Activated CD4-positive, alpha-beta T cell treated with anti-CD3 and anti-CD28 coated beads, Interleukin-2, amount 10 ng/mL, durations not matched to agents 7 days and 5 days (primary cell): ENCODE data around the gene ZNF57. TPM values are rescaled to one million over a fixed set of nuclear protein-coding genes. Genes with fewer than 3 reads are reported as not detected.
"Not testable (repeated sequence)": the region's sequence is repeated elsewhere in the genome, so short reads cannot be mapped to it uniquely, and the experiment has no call there.

Experiments
- CTCF ChIA-PET: fragments of 350-600 bp; sonication (Branson Sonifier 250); formaldehyde crosslinking; loops from one replicate; lab custom pipeline; 2021; ENCODE audit warnings: antibody characterized with exemption; lab: Charles Lee
- POLR2A ChIA-PET: fragments of 350-600 bp; sonication (Branson Sonifier 250); formaldehyde crosslinking; loops from one replicate; lab custom pipeline; 2021; ENCODE audit warnings: antibody characterized with exemption; lab: Charles Lee
- DNase-seq: peaks from one replicate; pipeline ENCODE4 v3.0.0-alpha.2; 2020
- H3K27ac Mint-ChIP-seq: one replicate; pipeline ENCODE4 v1.8.0; 2021; ENCODE audit warnings: mild to moderate bottlenecking, moderate library complexity, mixed read lengths
- H3K27me3 Mint-ChIP-seq: one replicate; pipeline ENCODE4 v1.8.0; 2021; ENCODE audit warnings: mixed read lengths
- H3K36me3 Mint-ChIP-seq: one replicate; pipeline ENCODE4 v1.8.0; 2021; ENCODE audit warnings: low read depth, mixed read lengths
- H3K4me1 Mint-ChIP-seq: one replicate; pipeline ENCODE4 v1.8.0; 2021; ENCODE audit warnings: mixed read lengths
- H3K4me3 Mint-ChIP-seq: one replicate; pipeline ENCODE4 v1.8.0; 2021; ENCODE audit warnings: mild to moderate bottlenecking, moderate library complexity, mixed read lengths
- H3K9me3 Mint-ChIP-seq: one replicate; pipeline ENCODE4 v1.8.0; 2021; ENCODE audit warnings: mixed read lengths
- total RNA-seq, 2 experiments: library from RNA; stranded (reverse); gene quantifications; one replicate each; pipeline ENCODE4 v1.2.3, GENCODE V29; 2021

ZNF57 gene
- total RNA-seq, 2 experiments from 2014 or later, result 4.4 to 4.9 TPM

DNA sequence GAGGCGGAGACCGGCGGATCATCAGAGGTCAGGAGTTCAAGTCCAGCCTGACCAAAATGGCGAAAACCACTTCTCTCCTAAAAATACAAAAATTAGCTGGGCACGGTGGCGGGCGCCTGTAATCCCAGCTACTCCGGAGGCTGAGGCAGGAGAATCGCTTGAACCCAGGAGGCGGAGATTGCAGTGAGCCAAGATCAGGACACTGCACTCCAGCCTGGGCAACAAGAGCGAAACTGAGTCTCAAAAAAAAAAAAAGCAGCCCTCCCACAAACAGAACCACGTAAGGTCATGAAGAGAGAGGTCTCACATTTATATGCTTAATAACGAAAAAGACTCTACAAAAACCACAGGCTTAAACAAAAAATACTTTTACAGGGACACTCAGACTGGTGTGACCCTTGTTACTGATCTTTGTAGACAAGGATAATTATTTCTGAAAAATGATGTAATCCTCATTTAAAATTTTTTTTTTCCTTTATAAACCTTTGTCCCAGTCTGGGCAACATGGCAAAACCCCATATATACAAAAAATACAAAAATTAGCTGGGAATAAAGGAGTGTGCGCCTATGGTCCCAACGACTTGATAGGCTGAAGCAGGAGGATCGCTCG lies 45.0 kb downstream of the ZNF57 start:
- no peaks in the 10 kb centered on the region for H3K27me3 Mint-ChIP-seq
- ChIA-PET CTCF (interaction anchor here (0.9 kb wide), 1 partner anchor 158 kb away, joined by 3 read pairs; no protein-coding TSS in a partner anchor), POLR2A (no interaction called here)
- H3K9me3 Mint-ChIP-seq, result no peaks in the 10 kb centered on the region
- DNase-seq, result no peak
- H3K4me3 Mint-ChIP-seq, result peak overlapping the region; percentile 89
- H3K4me1 Mint-ChIP-seq, result peaks cover 37% of the 10 kb centered on the region
- H3K27ac Mint-ChIP-seq, result peak overlapping the region; percentile 99
- peaks cover 10% of the 10 kb centered on the region for H3K36me3 Mint-ChIP-seq

DNA sequence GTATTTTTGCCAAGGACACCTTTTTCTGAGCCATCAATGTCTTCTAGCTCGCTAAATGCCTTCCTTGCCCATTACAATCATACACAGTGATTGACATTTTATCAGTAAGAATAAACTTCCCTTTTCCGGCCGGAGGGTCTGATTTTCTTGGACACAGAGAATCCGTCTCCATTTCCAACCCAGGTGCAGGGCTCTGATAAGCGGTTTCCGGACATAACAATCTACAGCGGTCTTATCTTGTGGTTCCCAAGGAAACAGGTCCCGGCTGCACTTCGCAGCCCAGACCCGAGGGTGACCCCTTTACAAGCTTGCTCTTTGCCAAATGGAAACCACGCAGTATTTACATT lies 49.2 kb downstream of the ZNF57 start:
- CTCF ChIA-PET, result interaction anchor here (0.6 to 3.9 kb wide), 22 partner anchors 10 to 813 kb away, joined by 3 to 33 read pairs (median 4); partner anchors contain the start of genes MRPL54, THOP1, TLE6 and ZNF57
- DNase-seq, result no peak
- Mint-ChIP-seq H3K27me3 (no peaks in the 10 kb centered on the region), H3K4me1 (peaks cover 33% of the 10 kb centered on the region), H3K4me3 (peak overlapping the region; percentile 94), H3K27ac (peak overlapping the region; percentile 97), H3K9me3 (no peaks in the 10 kb centered on the region), H3K36me3 (peaks cover 10% of the 10 kb centered on the region)
- POLR2A ChIA-PET, result no interaction called here

DNA sequence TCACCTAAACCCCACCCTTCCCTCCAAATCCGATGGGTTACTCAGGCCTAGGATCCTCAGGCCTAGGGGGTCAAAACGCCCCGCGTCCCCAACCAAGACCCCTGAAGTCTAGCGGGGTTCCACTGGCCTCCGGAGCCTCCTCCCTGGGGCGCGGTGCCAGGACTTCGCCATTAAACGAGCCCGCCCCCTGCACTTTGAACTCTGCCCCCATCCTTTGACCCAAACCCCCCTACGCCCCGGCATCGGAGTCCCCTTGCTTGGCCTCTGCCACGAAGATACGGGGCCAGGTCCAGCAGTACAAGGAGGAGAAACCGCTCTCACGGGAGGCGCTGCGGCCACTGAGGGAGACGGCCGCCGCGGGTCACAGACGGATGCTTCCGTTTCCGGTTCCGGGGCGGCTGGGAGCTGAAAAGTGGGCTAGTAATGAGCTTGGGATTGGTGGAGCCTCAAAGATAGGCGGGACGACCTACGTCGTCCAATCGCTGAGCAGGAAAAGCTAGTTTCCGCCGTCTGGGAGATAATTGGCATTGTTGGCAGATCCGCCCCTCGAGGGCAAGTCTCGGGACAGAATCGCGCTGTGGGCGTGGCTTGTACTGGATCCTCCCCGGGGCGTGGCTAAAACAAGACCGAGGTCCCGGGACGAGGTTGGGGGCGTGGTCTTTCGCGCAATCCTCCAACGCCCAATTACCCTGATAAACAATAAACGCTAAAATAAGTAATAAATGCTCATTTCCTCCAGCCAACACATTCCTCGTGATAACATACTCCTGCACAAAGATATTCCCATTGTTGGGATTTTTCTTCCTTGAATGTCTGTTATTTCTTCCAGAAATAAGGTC lies 49.8 kb downstream of the ZNF57 start:
- no peaks in the 10 kb centered on the region for H3K27me3 Mint-ChIP-seq
- no peaks in the 10 kb centered on the region for H3K9me3 Mint-ChIP-seq
- CTCF ChIA-PET, result interaction anchor here (0.6 to 3.9 kb wide), 34 partner anchors 9 to 812 kb away, joined by 3 to 33 read pairs (median 4); partner anchors contain the start of genes MRPL54, THOP1, TLE6 and ZNF57
- peak overlapping the region; percentile 97 for H3K27ac Mint-ChIP-seq
- peak; percentile 100 for DNase-seq
- peak overlapping the region; percentile 94 for H3K4me3 Mint-ChIP-seq
- peaks cover 27% of the 10 kb centered on the region for H3K4me1 Mint-ChIP-seq
- POLR2A ChIA-PET, result no interaction called here
- peaks cover 10% of the 10 kb centered on the region for H3K36me3 Mint-ChIP-seq

DNA sequence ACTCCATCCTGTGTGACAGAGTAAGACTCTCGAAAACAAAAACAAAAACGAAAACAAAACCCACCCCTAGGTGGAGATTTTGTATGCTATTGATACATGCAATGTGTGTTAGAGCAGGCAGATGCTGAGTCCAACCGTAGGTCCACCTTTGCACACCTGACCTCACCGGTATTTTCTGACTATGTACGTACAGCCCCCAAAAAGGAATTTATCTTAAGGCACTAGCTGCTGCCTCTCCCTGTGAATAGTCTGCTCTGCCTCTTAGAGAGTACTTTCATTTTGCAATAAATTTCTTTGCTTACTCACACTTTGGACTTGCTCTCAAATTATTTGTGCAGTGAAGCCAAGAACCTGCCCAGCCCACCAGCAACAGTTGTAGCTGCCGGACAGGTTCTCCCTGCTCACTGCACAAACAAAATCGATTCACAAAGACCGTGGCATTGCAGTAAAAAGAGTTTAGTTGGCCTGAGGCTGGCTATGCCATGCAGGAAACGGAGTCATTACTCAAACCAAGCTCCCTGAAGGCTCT lies 52.3 kb downstream of the ZNF57 start:
- ChIA-PET CTCF (interaction anchor here (3.5 to 3.9 kb wide), 2 partner anchors 11 to 151 kb away, joined by 29 to 33 read pairs; no protein-coding TSS in a partner anchor), POLR2A (no interaction called here)
- Mint-ChIP-seq H3K4me3 (no peak overlapping the region), H3K27ac (no peak overlapping the region), H3K9me3 (no peaks in the 10 kb centered on the region), H3K4me1 (peaks cover 22% of the 10 kb centered on the region), H3K27me3 (no peaks in the 10 kb centered on the region), H3K36me3 (peaks cover 10% of the 10 kb centered on the region)
- DNase-seq, result no peak

DNA sequence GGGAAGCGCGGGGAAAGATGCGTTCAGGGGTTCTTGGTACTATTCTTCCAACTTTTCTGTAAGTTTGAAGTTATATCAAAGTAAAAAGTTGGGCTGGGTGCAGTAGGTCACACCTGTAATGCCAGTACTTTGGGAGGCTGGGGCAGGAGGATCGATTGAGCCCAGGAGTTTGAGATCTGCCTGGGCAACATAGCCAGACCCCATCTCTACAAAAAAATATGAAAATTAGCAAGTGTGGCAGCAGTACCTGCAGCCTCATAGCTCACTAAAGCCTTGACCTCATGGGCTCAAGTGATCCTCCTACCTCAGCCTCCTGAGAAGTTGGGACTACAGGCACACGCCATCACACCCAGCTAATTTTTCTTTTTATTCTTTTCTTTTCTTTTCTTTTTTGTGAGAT lies 56.4 kb downstream of the ZNF57 start:
- CTCF ChIA-PET, result interaction anchor here (1.6 to 3.6 kb wide), 2 partner anchors 147 to 150 kb away, joined by 3 to 15 read pairs; no protein-coding TSS in a partner anchor
- POLR2A ChIA-PET, result no interaction called here
- Mint-ChIP-seq H3K4me1 (peaks cover 3% of the 10 kb centered on the region), H3K27me3 (no peaks in the 10 kb centered on the region), H3K36me3 (no peaks in the 10 kb centered on the region), H3K9me3 (no peaks in the 10 kb centered on the region), H3K27ac (no peak overlapping the region), H3K4me3 (no peak overlapping the region)
- DNase-seq, result no peak

DNA sequence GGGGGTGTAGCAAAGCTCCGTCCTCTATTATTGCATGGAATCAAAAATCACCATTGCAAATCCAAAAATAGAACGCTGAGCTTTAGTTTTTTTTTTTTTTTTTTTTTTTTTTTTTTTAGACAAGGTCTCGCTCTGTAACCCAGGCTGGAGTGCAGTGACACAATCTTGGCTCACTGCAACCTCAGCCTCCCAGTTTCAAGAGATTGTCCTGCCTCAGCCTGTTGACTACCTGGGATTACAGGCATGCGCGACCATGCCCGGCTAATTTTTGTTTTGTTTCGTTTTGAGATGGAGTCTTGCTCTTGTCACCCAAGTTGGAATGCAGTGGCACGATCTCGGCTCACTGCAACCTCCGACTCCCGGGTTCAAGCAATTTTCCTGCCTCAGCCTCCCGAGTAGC lies 59.4 kb downstream of the ZNF57 start:
- H3K36me3 Mint-ChIP-seq, result no peaks in the 10 kb centered on the region
- H3K9me3 Mint-ChIP-seq, result no peaks in the 10 kb centered on the region
- no peak for DNase-seq
- CTCF ChIA-PET, result interaction anchor here (0.6 to 3.6 kb wide), 8 partner anchors 9 to 859 kb away, joined by 3 to 15 read pairs (median 6); no protein-coding TSS in a partner anchor
- H3K4me3 Mint-ChIP-seq, result no peak overlapping the region
- H3K27ac Mint-ChIP-seq, result no peak overlapping the region
- POLR2A ChIA-PET, result no interaction called here
- H3K4me1 Mint-ChIP-seq, result peaks cover 5% of the 10 kb centered on the region
- no peaks in the 10 kb centered on the region for H3K27me3 Mint-ChIP-seq

DNA sequence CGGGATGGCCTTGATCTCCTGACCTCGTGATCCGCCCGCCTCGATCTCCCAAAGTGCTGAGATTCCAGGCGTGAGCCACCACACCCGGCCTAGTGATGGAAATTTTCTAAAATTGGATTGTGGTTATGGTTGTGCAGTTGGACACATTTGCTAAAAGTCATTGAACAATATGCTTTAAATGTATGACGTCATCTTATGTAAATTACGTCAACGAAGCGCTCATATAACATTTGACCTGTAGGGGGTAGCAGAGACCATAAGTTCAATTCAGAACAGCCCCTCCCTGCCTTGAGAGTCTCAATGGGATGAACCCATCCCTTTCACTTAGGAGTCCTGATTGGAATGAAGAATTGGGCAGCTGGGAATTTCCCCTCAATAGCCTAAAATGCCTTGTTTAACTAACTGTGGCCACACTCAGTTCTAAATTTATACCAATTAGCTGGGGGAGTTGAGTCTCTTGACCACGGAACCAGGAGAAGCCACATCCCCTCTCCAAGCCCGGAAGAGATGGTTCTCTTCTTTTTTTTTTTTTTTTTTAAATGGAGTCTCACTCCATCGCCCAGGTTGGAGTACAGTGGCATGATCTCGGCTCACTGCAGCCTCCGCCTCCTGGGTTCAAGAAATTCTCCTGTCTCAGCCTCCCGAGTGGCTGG lies 61.4 kb downstream of the ZNF57 start:
- Mint-ChIP-seq H3K9me3 (no peaks in the 10 kb centered on the region), H3K36me3 (no peaks in the 10 kb centered on the region), H3K27ac (peak overlapping the region; percentile 78), H3K27me3 (no peaks in the 10 kb centered on the region), H3K4me3 (peak overlapping the region; percentile 56), H3K4me1 (peaks cover 5% of the 10 kb centered on the region)
- ChIA-PET CTCF (interaction anchor here (0.6 to 3.8 kb wide), 14 partner anchors 11 to 552 kb away, joined by 3 to 33 read pairs (median 4); partner anchors contain the start of gene TLE6), POLR2A (no interaction called here)
- peak; percentile 78 for DNase-seq

DNA sequence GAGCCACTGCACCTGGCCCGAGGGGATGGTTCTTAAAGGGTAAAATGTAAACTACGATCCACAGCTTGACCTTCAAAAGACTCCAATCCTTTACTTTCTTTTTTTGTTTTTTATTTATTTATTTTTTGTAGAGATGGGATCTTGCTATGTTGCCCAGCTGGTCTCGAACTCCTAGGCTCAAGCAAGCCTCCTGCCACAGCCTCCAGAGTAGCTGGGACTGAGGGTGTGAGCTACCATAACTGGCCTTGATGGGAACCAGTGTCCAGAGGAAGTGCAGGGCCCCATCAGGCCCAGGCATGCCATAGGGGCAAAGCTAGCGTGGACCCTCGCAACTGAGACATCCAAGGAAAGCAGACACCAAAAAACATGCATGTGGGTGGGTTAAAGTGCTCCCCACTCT lies 62.4 kb downstream of the ZNF57 start:
- POLR2A ChIA-PET, result interaction anchor here (0.7 kb wide), 1 partner anchor 73 kb away, joined by 3 read pairs; no protein-coding TSS in a partner anchor

DNA sequence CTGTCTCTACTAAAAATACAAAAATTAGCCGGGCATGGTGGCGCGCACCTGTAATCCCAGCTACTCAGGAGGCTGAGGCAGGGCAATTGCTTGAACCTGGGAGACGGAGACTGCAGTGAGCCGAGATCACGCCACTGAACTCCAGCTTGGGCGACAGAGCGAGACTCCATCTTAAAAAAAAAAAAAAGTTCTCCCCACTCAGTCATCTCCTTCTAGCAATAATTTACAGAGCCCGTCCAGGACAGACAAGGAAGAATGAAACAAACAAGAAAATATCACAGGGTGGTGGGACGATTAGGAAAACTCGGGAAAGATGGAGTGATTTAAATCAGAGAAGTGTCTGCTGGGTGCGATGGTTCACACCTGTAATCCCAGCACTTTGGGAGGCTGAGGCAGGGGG lies 62.9 kb downstream of the ZNF57 start:
- ChIA-PET POLR2A (interaction anchor here (0.7 kb wide), 1 partner anchor 72 kb away, joined by 3 read pairs; no protein-coding TSS in a partner anchor), CTCF (interaction anchor here (1.4 to 3.8 kb wide), 3 partner anchors 13 to 140 kb away, joined by 3 to 33 read pairs (median 18); no protein-coding TSS in a partner anchor)
- not testable (repeated sequence) for DNase-seq, H3K4me3 Mint-ChIP-seq, H3K36me3 Mint-ChIP-seq, H3K27ac Mint-ChIP-seq, H3K4me1 Mint-ChIP-seq, H3K27me3 Mint-ChIP-seq, H3K9me3 Mint-ChIP-seq

More for the DNA sequence above, 62.4 kb downstream of the ZNF57 start:
- no peak for DNase-seq
- H3K4me1 Mint-ChIP-seq, result peaks cover 5% of the 10 kb centered on the region
- no peaks in the 10 kb centered on the region for H3K36me3 Mint-ChIP-seq
- H3K4me3 Mint-ChIP-seq, result no peak overlapping the region
- no peaks in the 10 kb centered on the region for H3K9me3 Mint-ChIP-seq
- no peak overlapping the region for H3K27ac Mint-ChIP-seq
- H3K27me3 Mint-ChIP-seq, result no peaks in the 10 kb centered on the region
- CTCF ChIA-PET, result interaction anchor here (1.1 to 3.8 kb wide), 6 partner anchors 11 to 141 kb away, joined by 3 to 33 read pairs (median 6); no protein-coding TSS in a partner anchor

DNA sequence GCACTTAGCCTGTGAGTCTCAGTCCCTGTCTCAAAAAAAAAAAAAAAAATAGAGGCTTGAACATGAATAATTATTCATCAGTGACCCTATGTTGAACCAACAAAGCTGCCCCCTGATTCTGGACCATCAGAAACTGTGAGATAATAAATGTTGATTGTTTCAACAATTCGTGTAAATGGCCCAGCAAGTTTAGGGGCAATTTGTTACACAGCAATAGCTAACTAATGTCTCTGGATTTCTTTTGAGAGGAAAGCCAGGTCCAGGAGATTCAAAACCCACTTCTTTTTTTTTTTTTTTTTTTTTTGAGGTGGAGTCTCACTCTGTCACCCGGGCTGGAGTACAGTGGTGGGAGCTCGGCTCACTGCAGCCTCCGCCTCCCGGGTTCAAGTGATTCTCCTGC lies 64.1 kb downstream of the ZNF57 start:
- ChIA-PET CTCF (interaction anchor here (0.5 to 3.8 kb wide), 5 partner anchors 9 to 680 kb away, joined by 3 to 33 read pairs (median 5); no protein-coding TSS in a partner anchor), POLR2A (no interaction called here)
- Mint-ChIP-seq H3K9me3 (no peaks in the 10 kb centered on the region), H3K36me3 (no peaks in the 10 kb centered on the region), H3K27ac (no peak overlapping the region), H3K4me3 (no peak overlapping the region), H3K27me3 (no peaks in the 10 kb centered on the region), H3K4me1 (peaks cover 6% of the 10 kb centered on the region)
- DNase-seq, result no peak

DNA sequence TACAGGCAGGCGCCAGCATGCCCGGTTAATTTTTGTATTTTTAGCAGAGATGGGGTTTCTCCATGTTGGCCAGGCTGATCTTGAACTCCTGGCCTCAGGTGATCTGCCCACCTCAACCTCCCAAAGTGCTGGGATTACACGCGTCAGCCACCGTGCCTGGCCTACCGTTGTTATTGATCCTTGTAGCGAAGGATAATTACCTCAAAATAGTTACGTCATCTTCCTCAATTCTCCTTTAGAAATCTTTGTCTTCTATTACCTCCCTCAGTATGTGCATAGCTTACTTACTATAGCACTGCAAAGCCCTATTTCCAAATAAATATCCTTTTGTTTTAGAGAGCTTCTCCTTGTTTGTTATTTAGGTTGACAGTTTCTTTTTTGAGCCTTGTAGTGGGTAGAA lies 67.2 kb downstream of the ZNF57 start:
- DNase-seq, result no peak
- H3K4me3 Mint-ChIP-seq, result no peak overlapping the region
- POLR2A ChIA-PET, result no interaction called here

More for the DNA sequence above, 67.2 kb downstream of the ZNF57 start:
- CTCF ChIA-PET, result no interaction called here
- H3K9me3 Mint-ChIP-seq, result no peaks in the 10 kb centered on the region
- peaks cover 2% of the 10 kb centered on the region for H3K4me1 Mint-ChIP-seq
- H3K27ac Mint-ChIP-seq, result no peak overlapping the region
- H3K27me3 Mint-ChIP-seq, result no peaks in the 10 kb centered on the region
- H3K36me3 Mint-ChIP-seq, result no peaks in the 10 kb centered on the region
